NCI-H187 (cell line): ENCODE data around the gene UBASH3B.
"Not testable (repeated sequence)": the region's sequence is repeated elsewhere in the genome, so short reads cannot be mapped to it uniquely, and the experiment has no call there.

Source experiments
- DNase-seq, 2 experiments: peaks; one replicate each; lab custom pipeline; 2025; lab: John Stamatoyannopoulos, UW

UBASH3B gene

DNA sequence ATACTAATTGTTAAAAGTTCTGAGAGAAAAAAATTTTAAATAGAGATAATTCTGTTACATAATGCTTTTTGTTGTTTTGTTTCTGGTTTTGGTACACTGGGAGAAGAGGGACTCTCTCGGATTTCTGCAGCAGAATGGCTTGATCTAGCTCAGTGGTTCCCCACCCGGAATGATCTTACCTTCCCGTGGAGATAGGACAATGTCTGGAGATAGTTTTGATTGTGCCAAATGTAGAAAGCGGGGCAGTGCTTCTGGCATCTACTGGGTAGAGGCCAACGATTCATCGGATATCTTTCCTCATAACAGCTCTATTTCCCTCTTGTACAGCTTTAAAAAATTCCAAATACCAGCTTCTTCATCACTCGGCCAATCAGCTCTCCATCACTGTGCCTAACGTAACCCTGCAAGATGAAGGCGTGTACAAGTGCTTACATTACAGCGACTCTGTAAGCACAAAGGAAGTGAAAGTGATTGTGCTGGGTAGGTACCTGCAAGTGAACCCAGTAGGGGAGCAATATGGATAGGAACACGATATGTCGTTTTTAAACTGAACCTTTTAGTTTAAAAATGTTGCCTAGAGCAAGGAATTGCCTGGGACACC, 195.9 kb downstream of the UBASH3B start:
- DNase-seq = no peak

DNA sequence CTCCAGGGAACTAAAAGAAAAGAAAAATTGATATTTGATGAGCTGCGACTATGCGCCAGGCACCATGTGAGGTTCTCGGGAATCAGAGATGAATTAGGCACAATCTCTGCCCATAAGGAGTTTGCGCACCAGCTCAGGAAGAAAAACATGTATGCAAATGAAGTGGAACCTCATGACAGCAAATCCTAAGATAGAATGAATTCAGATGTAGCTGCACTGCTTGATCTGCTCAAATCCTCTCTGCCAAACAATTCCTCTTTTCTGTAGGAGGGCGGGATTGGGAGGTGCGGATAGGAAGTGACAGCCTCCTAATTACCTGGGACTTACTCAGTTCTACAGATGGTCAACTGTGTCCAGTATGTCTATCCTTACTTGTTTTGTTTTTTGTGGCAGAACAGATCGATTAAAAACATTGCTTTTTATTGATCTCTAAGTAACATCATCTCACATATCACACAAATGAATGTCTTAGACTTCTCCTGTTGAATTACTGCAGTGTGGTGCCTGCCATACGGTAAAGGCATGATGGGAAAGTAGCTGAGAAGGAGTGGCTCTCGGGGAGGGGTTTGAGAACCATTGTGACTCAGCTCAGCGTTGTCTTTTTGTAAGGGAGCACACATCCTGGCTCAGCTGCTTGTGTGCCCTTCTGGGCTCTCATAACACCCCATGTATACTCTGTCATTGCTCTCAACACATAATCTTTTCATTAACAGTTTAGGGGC, 196.7 kb downstream of the UBASH3B start:
- no peak for DNase-seq

DNA sequence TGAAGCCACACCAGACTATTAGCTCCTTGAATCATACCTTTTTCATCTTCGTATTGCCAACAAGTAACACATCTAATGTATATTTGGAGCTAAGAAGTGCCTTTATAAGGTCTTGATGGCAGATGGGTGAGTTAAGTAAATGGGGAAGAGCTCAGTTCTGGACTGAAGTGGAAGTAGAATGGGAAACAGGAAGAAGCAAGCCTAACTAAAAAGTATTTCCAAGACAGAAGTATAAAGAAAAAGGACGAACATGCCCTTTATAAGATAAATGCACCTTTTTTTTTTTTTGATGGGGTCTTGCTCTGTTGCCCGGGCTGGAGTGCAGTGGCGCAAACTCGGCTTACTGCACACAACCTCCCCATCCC, 197.3 kb downstream of the UBASH3B start:
- no peak for DNase-seq

DNA sequence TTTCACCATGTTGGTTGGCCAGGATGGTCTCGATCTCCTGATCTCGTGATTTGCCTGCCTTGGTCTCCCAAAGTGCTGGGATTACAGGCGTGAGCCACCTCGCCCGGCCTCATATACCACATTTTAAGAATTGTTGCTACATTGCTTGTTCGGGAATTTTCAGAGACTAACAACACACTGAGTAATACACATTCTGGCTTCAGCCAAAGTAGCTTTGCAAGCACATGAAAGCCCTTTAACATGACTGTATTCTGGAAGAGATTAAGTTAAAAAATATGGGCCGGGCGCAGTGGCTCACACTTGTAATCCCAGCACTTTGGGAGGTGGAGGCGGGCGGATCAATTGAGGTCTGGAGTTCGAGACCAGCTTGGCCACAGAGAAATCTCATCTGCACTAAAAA, 197.7 kb downstream of the UBASH3B start:
- no peak for DNase-seq

DNA sequence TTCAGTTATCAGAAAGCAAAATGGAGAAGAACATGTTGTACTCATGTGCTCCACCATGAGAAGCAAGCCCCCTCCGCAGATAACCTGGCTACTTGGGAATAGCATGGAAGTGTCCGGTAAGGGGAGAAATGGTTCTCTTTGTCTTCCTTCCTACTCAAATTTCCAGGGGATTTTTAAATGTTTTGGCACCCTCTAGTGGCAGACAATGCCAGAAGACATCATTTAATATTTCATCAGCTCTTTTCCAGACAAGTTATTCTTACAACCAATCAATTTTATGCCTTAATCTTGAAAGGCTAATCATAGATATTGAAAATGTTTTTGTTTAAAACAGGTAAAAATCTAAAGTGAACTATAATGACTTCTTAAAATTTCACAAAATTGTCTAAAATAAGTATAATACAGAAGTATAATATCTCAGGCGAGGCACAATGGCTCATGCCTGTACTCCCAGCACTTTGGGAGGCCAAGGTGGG, 198.5 kb downstream of the UBASH3B start:
- peak; percentile 20 to 51 for DNase-seq

DNA sequence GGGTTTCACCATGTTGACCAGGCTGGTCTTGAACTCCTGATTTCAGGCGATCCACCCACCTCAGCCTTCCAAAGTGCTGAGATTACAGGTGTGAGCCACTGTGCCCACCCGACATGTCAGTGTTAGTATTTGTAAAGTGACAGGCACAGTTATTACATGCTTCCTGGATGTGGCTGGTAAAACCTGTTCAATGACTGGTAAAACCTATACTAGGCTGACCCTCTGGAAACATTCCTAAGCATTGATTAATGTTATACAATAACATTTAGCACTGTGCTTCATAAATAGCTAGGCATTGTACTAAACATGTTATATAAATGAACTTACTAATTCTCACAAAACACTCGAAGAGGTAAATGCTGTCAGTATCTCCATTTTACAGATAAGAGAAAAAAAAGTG, 206.1 kb downstream of the UBASH3B start:
- DNase-seq = no peak

DNA sequence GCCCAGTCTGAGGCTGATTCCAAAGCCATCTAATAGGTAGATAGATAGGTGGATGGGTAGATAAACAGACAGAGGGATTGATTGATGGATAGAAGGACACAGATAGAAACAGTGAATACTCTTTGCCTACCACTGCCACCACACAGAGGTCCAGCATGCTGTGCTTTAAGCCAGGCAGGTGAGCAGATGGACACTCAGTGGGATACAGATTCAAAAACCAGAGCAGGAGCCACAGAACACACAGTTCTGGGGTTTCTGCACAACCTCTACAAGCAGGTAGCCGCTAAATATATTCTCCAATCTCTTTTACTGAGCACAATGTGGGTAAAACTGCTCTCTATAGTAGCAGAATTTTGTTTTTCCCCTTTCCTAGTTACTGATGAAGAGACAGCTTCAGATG, 206.6 kb downstream of the UBASH3B start:
- no peak for DNase-seq

DNA sequence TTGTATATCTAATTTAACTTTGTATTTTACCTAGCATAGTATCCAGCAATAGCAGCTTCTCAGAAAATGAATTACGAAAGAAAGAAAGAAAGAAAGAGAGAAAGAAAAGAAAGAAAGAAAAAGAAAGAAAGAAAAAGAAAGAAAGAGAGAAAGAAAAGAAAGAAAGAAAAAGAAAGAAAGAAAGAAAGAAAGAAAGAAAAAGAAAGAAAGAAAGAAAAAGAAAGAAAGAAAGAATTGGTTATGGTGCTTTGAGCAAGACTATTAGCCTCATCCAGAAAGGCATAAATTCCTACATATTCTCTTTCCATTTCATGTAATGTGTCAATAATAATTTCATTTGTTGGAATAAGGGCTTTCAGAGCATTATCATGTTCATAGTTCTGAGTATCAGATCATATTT, 207.6 kb downstream of the UBASH3B start:
- not testable (repeated sequence) for DNase-seq

DNA sequence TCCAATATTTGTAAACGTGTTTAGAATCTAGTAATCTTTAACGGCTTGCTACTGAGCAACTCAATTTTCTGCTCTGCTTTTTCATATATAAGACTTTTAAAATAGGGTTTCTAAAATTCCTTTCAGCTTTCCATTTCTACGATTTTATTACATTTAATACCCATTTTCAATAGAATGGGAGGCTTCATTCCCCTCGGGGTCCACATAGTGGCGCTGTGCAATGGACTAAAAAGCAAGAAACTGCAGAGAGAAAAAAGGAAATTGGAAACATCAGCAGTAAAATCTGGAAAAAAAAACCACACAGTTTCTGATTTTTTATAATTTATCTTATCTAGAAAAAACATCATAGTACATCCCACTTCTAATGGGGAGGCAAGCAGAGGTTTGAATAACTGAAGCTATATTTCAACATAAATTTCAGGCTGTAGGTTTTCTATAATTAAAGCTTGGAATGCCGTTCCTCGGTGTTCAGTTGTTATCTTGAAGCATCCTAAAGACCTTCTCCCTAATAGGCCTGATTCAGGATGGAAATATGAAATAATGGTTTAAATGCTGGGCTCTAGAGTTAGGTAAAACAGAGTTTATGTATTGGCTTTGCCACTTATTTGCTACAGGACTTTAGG, 208.3 kb downstream of the UBASH3B start:
- DNase-seq = peak in 1 of 2 experiments; percentile 9
